Osteocyte (in vitro differentiated cells): ENCODE results near the gene CSAG1. TPM values are rescaled to one million over a fixed set of nuclear protein-coding genes. Genes with fewer than 3 reads are reported as not detected.
"Not testable (repeated sequence)": the region's sequence is repeated elsewhere in the genome, so short reads cannot be mapped to it uniquely, and the experiment has no call there.

Source experiments
- DNase-seq: peaks from one replicate; pipeline ENCODE4 v3.0.0; 2021; ENCODE audit warnings: mixed read lengths; ENCODE audit not compliant: unreplicated experiment; ENCODE audit errors: extremely low spot score
- H3K27ac Mint-ChIP-seq: one replicate; pipeline ENCODE4 v1.8.0; 2021; ENCODE audit warnings: mild to moderate bottlenecking, mixed read lengths; ENCODE audit not compliant: unreplicated experiment
- H3K27me3 Mint-ChIP-seq: one replicate; pipeline ENCODE4 v1.8.0; 2021; ENCODE audit warnings: mixed read lengths; ENCODE audit not compliant: unreplicated experiment
- H3K36me3 Mint-ChIP-seq: one replicate; pipeline ENCODE4 v1.8.0; 2021; ENCODE audit warnings: mixed read lengths; ENCODE audit not compliant: unreplicated experiment
- H3K4me1 Mint-ChIP-seq: one replicate; pipeline ENCODE4 v1.8.0; 2021; ENCODE audit warnings: mixed read lengths; ENCODE audit not compliant: unreplicated experiment
- H3K4me3 Mint-ChIP-seq: one replicate; pipeline ENCODE4 v1.8.0; 2021; ENCODE audit warnings: mild to moderate bottlenecking, moderate library complexity, mixed read lengths; ENCODE audit not compliant: unreplicated experiment
- H3K9me3 Mint-ChIP-seq: one replicate; pipeline ENCODE4 v1.8.0; 2021; ENCODE audit warnings: mixed read lengths; ENCODE audit not compliant: unreplicated experiment
- total RNA-seq: library from RNA; stranded (reverse); gene quantifications from 2 replicates; pipeline ENCODE4 v1.2.1, GENCODE V29; 2021

Gene CSAG1
- total RNA-seq, 1 donor from 2014 or later = not detected

GRCh38 chrX:152709173-152709572, 24.3 kb downstream of the CSAG1 start, which contains the start of gene CSAG2:
Gene CSAG2, minus strand, starts transcription at chrX:152709273. Its CDS starts 161 bp downstream, at chrX:152709112.
- not testable (repeated sequence) for H3K27me3 Mint-ChIP-seq, H3K9me3 Mint-ChIP-seq, H3K4me3 Mint-ChIP-seq, H3K36me3 Mint-ChIP-seq, H3K27ac Mint-ChIP-seq, H3K4me1 Mint-ChIP-seq, DNase-seq

- not testable (repeated sequence) for H3K4me1 Mint-ChIP-seq, H3K36me3 Mint-ChIP-seq, H3K9me3 Mint-ChIP-seq, DNase-seq, H3K4me3 Mint-ChIP-seq, H3K27me3 Mint-ChIP-seq, H3K27ac Mint-ChIP-seq
Observed at GRCh38 chrX:152706500-152706899, 27.0 kb downstream of the CSAG1 start.

GRCh38 chrX:152700390-152700789, 33.1 kb downstream of the CSAG1 start:
- H3K27ac Mint-ChIP-seq, H3K4me1 Mint-ChIP-seq, H3K4me3 Mint-ChIP-seq, H3K27me3 Mint-ChIP-seq, H3K9me3 Mint-ChIP-seq, H3K36me3 Mint-ChIP-seq: not testable (repeated sequence)
- DNase-seq = peak; percentile 72

- not testable (repeated sequence) for H3K9me3 Mint-ChIP-seq, H3K27ac Mint-ChIP-seq, H3K4me3 Mint-ChIP-seq, DNase-seq, H3K36me3 Mint-ChIP-seq, H3K4me1 Mint-ChIP-seq, H3K27me3 Mint-ChIP-seq
Observed at GRCh38 chrX:152697952-152698931, 35.3 kb downstream of the CSAG1 start, which contains the start of gene MAGEA3. Gene MAGEA3, plus strand, starts transcription at chrX:152698794. Its CDS starts 2,039 bp downstream, at chrX:152700833.

- not testable (repeated sequence) for H3K27ac Mint-ChIP-seq, H3K4me3 Mint-ChIP-seq, DNase-seq, H3K4me1 Mint-ChIP-seq, H3K9me3 Mint-ChIP-seq, H3K27me3 Mint-ChIP-seq, H3K36me3 Mint-ChIP-seq
Observed at GRCh38 chrX:152681012-152681411, 52.5 kb downstream of the CSAG1 start.

Other genes with a start within 250 kb of the CSAG1 start
- not detected in 2 replicates for gene GABRQ, start 95.8 kb downstream of the CSAG1 start, total RNA-seq
- not detected in 2 replicates for gene MAGEA3, start 34.9 kb downstream of the CSAG1 start, total RNA-seq
- gene CSAG2, start 24.4 kb downstream of the CSAG1 start, total RNA-seq = not detected in 2 replicates
- not detected in 2 replicates for gene MAGEA2B, start 19.1 kb downstream of the CSAG1 start, total RNA-seq
- not detected in 2 replicates for gene MAGEA12, start within 50 bp of the CSAG1 start, total RNA-seq
- gene MAGEA2, start 20.1 kb upstream of the CSAG1 start, total RNA-seq = not detected in 2 replicates
- not detected in 2 replicates for gene CSAG3, start 25.5 kb upstream of the CSAG1 start, total RNA-seq
- not detected in 2 replicates for gene MAGEA6, start 36.0 kb upstream of the CSAG1 start, total RNA-seq
- 32.0 and 34.8 TPM in 2 replicates for gene CETN2, start 97.0 kb upstream of the CSAG1 start, total RNA-seq
- 14.1 and 14.7 TPM in 2 replicates for gene NSDHL, start 97.3 kb upstream of the CSAG1 start, total RNA-seq
- gene ZNF185, start 164.3 kb upstream of the CSAG1 start, total RNA-seq = 8.0 TPM in 2 replicates